Activated T-cell treated with anti-CD3 and anti-CD28 coated beads for 48 hours (primary cell): Measurements from ENCODE around the gene CPA4.

ENCODE experiments used
- DNase-seq: peaks from one replicate; pipeline ENCODE4 v3.0.0-alpha.2; 2020; ENCODE audit warnings: low read depth

CPA4 gene

GRCh38 chr7:130274983-130275591, 17.9 kb upstream of the CPA4 start:
- no peak for DNase-seq

- no peak for DNase-seq
Observed at GRCh38 chr7:130275826-130276297, 17.1 kb upstream of the CPA4 start.

- DNase-seq = peak; percentile 34
Observed at GRCh38 chr7:130276796-130277762, 15.9 kb upstream of the CPA4 start.

- no peak for DNase-seq
Observed at GRCh38 chr7:130277763-130278643, 15.0 kb upstream of the CPA4 start.

GRCh38 chr7:130278860-130279259, 14.1 kb upstream of the CPA4 start:
- no peak for DNase-seq

- no peak for DNase-seq
Observed at GRCh38 chr7:130279286-130279685, 13.7 kb upstream of the CPA4 start.

GRCh38 chr7:130279906-130280305, 13.1 kb upstream of the CPA4 start:
- DNase-seq = no peak

GRCh38 chr7:130281260-130281659, 11.7 kb upstream of the CPA4 start:
- no peak for DNase-seq

GRCh38 chr7:130286881-130287280, 6.1 kb upstream of the CPA4 start:
- no peak for DNase-seq

- DNase-seq = no peak
Observed at GRCh38 chr7:130288168-130288567, 4.8 kb upstream of the CPA4 start.

GRCh38 chr7:130288829-130289228, 4.1 kb upstream of the CPA4 start:
- no peak for DNase-seq

- no peak for DNase-seq
Observed at GRCh38 chr7:130289478-130289877, 3.5 kb upstream of the CPA4 start.

GRCh38 chr7:130290745-130291144, 2.2 kb upstream of the CPA4 start:
- no peak for DNase-seq

GRCh38 chr7:130293521-130293920, 560 bp downstream of the CPA4 start:
- DNase-seq = no peak

- no peak for DNase-seq
Observed at GRCh38 chr7:130294314-130294713, 1.4 kb downstream of the CPA4 start.

- no peak for DNase-seq
Observed at GRCh38 chr7:130296221-130296951, 3.4 kb downstream of the CPA4 start.

GRCh38 chr7:130297628-130298543, 4.9 kb downstream of the CPA4 start:
- no peak for DNase-seq

GRCh38 chr7:130298544-130299326, 5.8 kb downstream of the CPA4 start:
- DNase-seq = no peak

GRCh38 chr7:130299866-130300265, 6.9 kb downstream of the CPA4 start:
- DNase-seq = no peak
